Measurements from ENCODE around the gene LY6G6C. TPM values are rescaled to one million over a fixed set of nuclear protein-coding genes. Genes with fewer than 3 reads are reported as not detected.

The LY6G6C gene
- total RNA-seq, 6 donors from 2014 or later, result 0.23 TPM; not detected in 5

DNA sequence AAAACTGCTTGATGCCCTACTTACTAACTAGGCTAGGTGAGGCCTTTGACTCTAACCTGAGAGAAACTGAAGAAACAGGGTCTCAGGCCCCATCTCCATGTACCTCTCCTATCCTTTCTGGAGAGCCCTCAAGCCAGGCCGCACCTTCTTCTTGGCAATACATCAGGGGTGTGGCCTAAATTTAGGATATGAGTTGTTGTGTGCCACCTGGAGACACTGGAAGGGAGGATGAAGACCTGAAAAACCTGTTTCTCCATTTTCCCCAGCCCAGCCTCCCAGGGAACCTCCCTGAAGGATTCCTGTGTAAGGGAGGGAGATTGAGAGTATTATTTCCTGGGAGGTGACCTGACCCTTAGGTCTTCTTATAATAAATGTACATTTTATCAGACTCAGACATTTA lies 3.3 kb downstream of the LY6G6C start:
- Histone ChIP-seq H3K27ac (peak overlapping the region in 1 of 4 donors; percentile 65), H3K4me3 (no peak overlapping the region), H3K36me3 (no peaks in the 10 kb centered on the region), H3K27me3 (no peaks in the 10 kb centered on the region), H3K4me1 (peaks cover 0 to 13% (median 2%) of the 10 kb centered on the region in 4 donors), H3K9me3 (no peaks in the 10 kb centered on the region)
- 58 to 74% methylated on average over 1 of the region's 1 CpG for WGBS, 2 donors
- TF ChIP-seq EP300 (IDR thresholded peaks at IDR 0.05), result peak in 1 of 4 donors; percentile 9
- TF ChIP-seq POLR2AphosphoS5 (IDR thresholded peaks at IDR 0.05), result peak in 1 of 2 donors; percentile 21
- TF ChIP-seq POLR2A (IDR thresholded peaks at IDR 0.05), result no peak
- TF ChIP-seq, protein P1, sequence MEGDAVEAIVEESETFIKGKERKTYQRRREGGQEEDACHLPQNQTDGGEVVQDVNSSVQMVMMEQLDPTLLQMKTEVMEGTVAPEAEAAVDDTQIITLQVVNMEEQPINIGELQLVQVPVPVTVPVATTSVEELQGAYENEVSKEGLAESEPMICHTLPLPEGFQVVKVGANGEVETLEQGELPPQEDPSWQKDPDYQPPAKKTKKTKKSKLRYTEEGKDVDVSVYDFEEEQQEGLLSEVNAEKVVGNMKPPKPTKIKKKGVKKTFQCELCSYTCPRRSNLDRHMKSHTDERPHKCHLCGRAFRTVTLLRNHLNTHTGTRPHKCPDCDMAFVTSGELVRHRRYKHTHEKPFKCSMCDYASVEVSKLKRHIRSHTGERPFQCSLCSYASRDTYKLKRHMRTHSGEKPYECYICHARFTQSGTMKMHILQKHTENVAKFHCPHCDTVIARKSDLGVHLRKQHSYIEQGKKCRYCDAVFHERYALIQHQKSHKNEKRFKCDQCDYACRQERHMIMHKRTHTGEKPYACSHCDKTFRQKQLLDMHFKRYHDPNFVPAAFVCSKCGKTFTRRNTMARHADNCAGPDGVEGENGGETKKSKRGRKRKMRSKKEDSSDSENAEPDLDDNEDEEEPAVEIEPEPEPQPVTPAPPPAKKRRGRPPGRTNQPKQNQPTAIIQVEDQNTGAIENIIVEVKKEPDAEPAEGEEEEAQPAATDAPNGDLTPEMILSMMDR (IDR thresholded peaks at IDR 0.05), result no peak
- DNase-seq (peak in 1 of 2 donors; percentile 65), ATAC-seq (ENCODE audit: low FRiP score in 2 of 2) (no peak)

DNA sequence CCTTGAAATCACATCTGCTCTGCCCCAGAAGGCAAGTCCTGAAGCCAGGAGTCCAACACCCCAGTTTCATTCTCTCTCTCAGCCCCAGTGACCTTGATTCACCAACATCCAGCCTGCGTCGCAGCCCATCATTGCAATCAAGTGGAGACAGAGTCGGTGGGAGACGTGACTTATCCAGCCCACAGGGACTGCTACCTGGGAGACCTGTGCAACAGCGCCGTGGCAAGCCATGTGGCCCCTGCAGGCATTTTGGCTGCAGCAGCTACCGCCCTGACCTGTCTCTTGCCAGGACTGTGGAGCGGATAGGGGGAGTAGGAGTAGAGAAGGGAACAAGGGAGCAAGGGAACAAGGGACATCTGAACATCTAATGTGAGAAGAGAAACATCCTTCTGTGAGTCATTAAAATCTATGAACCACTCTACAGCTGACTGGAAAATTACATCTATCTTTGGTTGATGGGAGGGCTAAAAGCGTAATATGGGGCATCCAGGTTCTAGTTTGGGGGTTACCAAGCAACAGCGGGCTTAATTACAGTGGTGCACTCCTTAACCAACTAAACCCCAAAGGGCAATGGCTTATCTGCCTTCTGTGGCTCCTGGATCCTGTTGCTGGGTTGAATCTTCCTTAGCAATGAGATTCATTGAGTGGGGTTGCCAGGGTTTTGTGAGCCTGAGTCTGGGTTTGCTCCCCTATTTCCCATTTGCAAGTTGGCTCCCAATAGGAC lies 3.9 kb downstream of the LY6G6C start:
- H3K4me1 ChIP-seq, result peaks cover 0 to 13% (median 2%) of the 10 kb centered on the region in 4 donors
- no peaks in the 10 kb centered on the region for H3K9me3 ChIP-seq
- no peaks in the 10 kb centered on the region for H3K27me3 ChIP-seq
- TF ChIP-seq, protein P1 (IDR thresholded peaks at IDR 0.05), result no peak
- TF ChIP-seq EP300 (IDR thresholded peaks at IDR 0.05) (no peak), POLR2A (IDR thresholded peaks at IDR 0.05) (no peak), POLR2AphosphoS5 (IDR thresholded peaks at IDR 0.05) (no peak)
- ATAC-seq (ENCODE audit: low FRiP score in 2 of 2), result no peak
- H3K27ac ChIP-seq, result peak overlapping the region in 1 of 4 donors; percentile 30
- DNase-seq, result peak in 1 of 2 donors; percentile 39
- H3K4me3 ChIP-seq, result no peak overlapping the region
- WGBS, 2 donors, result 61 to 79% methylated on average over 10 of the region's 10 CpGs
- no peaks in the 10 kb centered on the region for H3K36me3 ChIP-seq

DNA sequence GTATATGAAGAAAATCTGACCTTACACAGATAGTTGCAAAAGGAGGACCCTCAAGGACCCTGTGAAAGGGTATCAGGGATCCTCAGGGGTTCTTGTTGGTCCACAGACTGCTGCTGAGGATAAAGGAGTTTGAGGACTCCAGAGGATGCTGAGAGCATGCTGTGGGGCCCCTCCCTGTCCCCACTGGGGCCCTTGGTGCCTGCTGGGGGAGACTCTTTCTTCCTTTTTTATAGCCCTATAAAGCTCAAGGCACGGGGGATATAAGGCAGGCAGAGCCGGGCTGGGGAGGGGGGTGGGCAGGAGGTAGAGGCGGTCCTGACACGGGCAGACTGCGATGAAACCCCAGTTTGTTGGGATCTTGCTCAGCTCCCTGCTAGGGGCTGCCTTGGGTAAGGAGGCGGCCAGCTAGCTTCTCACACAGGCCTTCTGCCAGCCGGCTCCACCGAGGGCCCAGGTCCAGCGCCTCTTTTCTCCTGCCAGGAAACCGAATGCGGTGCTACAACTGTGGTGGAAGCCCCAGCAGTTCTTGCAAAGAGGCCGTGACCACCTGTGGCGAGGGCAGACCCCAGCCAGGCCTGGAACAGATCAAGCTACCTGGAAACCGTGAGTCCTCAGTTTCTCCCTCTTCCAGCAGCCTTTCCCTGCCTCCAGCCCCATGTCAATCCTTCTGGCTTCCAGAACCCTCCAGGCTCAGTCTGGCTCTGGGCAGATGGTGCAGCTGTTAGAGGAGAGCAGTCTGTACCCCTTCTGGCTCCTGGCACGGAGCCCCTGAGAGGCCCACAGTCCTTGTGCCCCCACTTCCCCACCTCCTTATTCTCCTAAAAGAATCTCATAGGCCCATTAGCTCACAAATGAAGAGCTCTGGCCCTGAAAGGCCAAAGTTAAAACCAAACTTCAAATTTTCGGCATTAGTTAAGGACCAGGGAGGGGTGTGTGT lies 6.3 kb downstream of the LY6G6C start, which contains the start of gene LY6G6D:
TSS of gene LY6G6D (plus strand) at position 327 of the 937 bp plus-strand sequence. CDS start at position 335, 8 bp downstream.
- no peak for TF ChIP-seq POLR2AphosphoS5 (IDR thresholded peaks at IDR 0.05)
- TF ChIP-seq EP300 (IDR thresholded peaks at IDR 0.05), result no peak
- no peak for TF ChIP-seq POLR2A (IDR thresholded peaks at IDR 0.05)
- TF ChIP-seq, protein P1 (IDR thresholded peaks at IDR 0.05), result no peak
- Histone ChIP-seq H3K27me3 (no peaks in the 10 kb centered on the region), H3K4me3 (no peak within 1 kb of the TSS), H3K27ac (peak within 1 kb of the TSS in 1 of 4 donors; percentile 45), H3K4me1 (peaks cover 8 to 16% (median 14%) of the 10 kb centered on the region in 4 donors), H3K9me3 (no peaks in the 10 kb centered on the region), H3K36me3 (no peaks in the 10 kb centered on the region)
- DNase-seq (no peak), ATAC-seq (ENCODE audit: low FRiP score in 2 of 2) (no peak)
- 73 to 82% methylated on average over 10 to 16 of the region's 16 CpGs for WGBS, 2 donors

DNA sequence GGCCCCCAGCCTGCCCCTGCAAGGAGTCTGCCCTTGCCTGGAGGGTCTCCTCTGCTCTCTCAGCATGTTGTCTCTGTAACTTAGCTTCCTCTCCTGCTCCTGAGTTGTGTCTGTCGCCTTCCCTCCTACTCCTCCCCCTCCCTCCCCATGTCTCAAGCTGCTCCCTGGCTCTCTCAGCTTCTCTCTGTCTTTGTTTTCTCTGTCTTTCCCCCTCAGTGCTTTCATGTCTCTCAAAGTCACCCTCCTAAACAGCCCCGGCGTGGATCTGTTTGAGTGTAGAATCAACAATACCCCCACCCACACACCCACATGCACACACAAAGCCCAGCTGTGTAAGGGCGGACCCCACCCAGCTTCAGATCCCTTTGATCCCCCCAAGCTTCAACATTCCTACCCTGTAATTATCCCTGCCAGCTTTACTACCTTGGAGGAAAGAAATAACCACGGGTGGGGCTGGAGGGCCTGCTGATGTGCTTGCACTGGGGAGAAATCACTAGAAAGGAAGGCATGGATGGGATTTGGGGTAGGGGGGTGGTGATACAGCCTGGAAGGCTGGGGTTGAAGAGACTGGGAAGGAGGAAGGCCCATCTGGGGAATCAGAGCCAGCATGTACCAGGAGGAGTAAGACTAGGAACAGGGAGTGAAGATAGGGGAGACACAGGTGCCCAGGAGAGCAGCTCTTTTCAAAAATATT lies 7.4 kb downstream of the LY6G6C start:
- Histone ChIP-seq H3K9me3 (no peaks in the 10 kb centered on the region), H3K4me1 (peaks cover 8 to 16% (median 14%) of the 10 kb centered on the region in 4 donors), H3K4me3 (no peak overlapping the region), H3K27me3 (no peaks in the 10 kb centered on the region), H3K36me3 (no peaks in the 10 kb centered on the region), H3K27ac (no peak overlapping the region)
- WGBS, 2 donors, result 52 to 56% methylated on average over 5 of the region's 5 CpGs
- DNase-seq (no peak), ATAC-seq (ENCODE audit: low FRiP score in 2 of 2) (no peak)
- TF ChIP-seq POLR2A (IDR thresholded peaks at IDR 0.05), result no peak
- TF ChIP-seq, protein P1 (IDR thresholded peaks at IDR 0.05), result no peak
- no peak for TF ChIP-seq POLR2AphosphoS5 (IDR thresholded peaks at IDR 0.05)
- no peak for TF ChIP-seq EP300 (IDR thresholded peaks at IDR 0.05)

All from upper lobe of left lung (tissue), 6 donors.